IMR-90 (cell line): ENCODE results near the gene FGFR4. TPM values are rescaled to one million over a fixed set of nuclear protein-coding genes. Genes with fewer than 3 reads are reported as not detected.

ENCODE experiments used
- ATAC-seq: fragments of 200-7000 bp; cut with Tn5 transposase; 2 replicates; pipeline ENCODE4 v1.9.1; 2020; ENCODE audit warnings: low read depth, mild to moderate bottlenecking, moderate library complexity
- BruUV-seq: library from RNA; stranded (reverse); fragments of 400-500 nt; replicated peaks from 2 replicates; lab custom pipeline; 2021; lab: Mats Ljungman, UMichigan
- CTCF ChIA-PET: fragments of 300-600 bp; formaldehyde crosslinking; extraction: SDS; loops from one replicate; lab custom pipeline; 2021; ENCODE audit warnings: antibody characterized with exemption; lab: Yijun Ruan, JAX
- POLR2A ChIA-PET: fragments of 300-600 bp; sonication (Branson Sonifier 250); formaldehyde crosslinking; loops from one replicate; lab custom pipeline; 2022; ENCODE audit warnings: antibody characterized with exemption; ENCODE audit not compliant: unreplicated experiment; lab: Charles Lee
- DNase-seq: peaks from one replicate; pipeline ENCODE4 v3.0.0; 2013
- H2AFZ ChIP-seq: replicated peaks from 2 replicates; pipeline ENCODE3; 2013; ENCODE audit warnings: low read length, mild to moderate bottlenecking; ENCODE audit not compliant: poor library complexity
- H2AK5ac ChIP-seq: 2 replicates; pipeline ENCODE4 v1.6.1; 2013; ENCODE audit warnings: low read depth, low read length, inconsistent platforms
- H2AK9ac ChIP-seq: replicated peaks from 2 replicates; pipeline ENCODE3; 2013; ENCODE audit warnings: mild to moderate bottlenecking, low read depth, low read length, moderate library complexity; ENCODE audit not compliant: poor library complexity
- H2BK120ac ChIP-seq: 2 replicates; pipeline ENCODE4 v1.6.1; 2013; ENCODE audit warnings: low read depth, low read length, inconsistent platforms
- H2BK15ac ChIP-seq: 3 replicates; pipeline ENCODE4 v1.6.1; 2013; ENCODE audit warnings: low read depth, low read length, inconsistent platforms
- H2BK20ac ChIP-seq: 2 replicates; pipeline ENCODE4 v1.6.1; 2013; ENCODE audit warnings: low read depth, mild to moderate bottlenecking, inconsistent platforms, low read length, moderate library complexity
- H2BK5ac ChIP-seq: 2 replicates; pipeline ENCODE4 v1.6.1; 2013; ENCODE audit warnings: mild to moderate bottlenecking, low read depth, low read length, inconsistent platforms; ENCODE audit not compliant: poor library complexity, severe bottlenecking
- H3K14ac ChIP-seq: replicated peaks from 2 replicates; pipeline ENCODE4 v1.6.1; 2013; ENCODE audit warnings: low read depth, low read length, inconsistent platforms
- H3K18ac ChIP-seq: 2 replicates; pipeline ENCODE4 v1.6.1; 2013; ENCODE audit warnings: low read depth, low read length, control low read depth
- H3K23ac ChIP-seq: 2 replicates; pipeline ENCODE4 v1.6.1; 2013; ENCODE audit warnings: low read depth, low read length, inconsistent platforms
- H3K27ac ChIP-seq: 2 replicates; pipeline ENCODE4 v1.5.1; 2013; ENCODE audit warnings: mild to moderate bottlenecking, control low read depth, low read length; ENCODE audit not compliant: insufficient read depth
- H3K27me3 ChIP-seq: 2 replicates; pipeline ENCODE4 v1.6.1; 2013; ENCODE audit warnings: low read length; ENCODE audit not compliant: control insufficient read depth, insufficient read depth
- H3K36me3 ChIP-seq: 2 replicates; pipeline ENCODE4 v1.6.1; 2013; ENCODE audit warnings: low read length, mixed read lengths; ENCODE audit not compliant: control insufficient read depth, insufficient read depth
- H3K4ac ChIP-seq: 2 replicates; pipeline ENCODE4 v1.6.1; 2013; ENCODE audit warnings: low read depth, low read length, inconsistent platforms
- H3K4me1 ChIP-seq: 2 replicates; pipeline ENCODE4 v1.6.1; 2013; ENCODE audit warnings: low read length, mixed read lengths; ENCODE audit not compliant: control insufficient read depth, insufficient read depth
- H3K4me2 ChIP-seq: 2 replicates; pipeline ENCODE4 v1.6.1; 2013; ENCODE audit warnings: low read depth, mild to moderate bottlenecking, control low read depth, low read length, moderate library complexity
- H3K4me3 ChIP-seq: 2 replicates; pipeline ENCODE4 v1.5.1; 2013; ENCODE audit warnings: low read depth, mild to moderate bottlenecking, control low read depth, low read length, moderate library complexity; ENCODE audit not compliant: insufficient read depth
- H3K56ac ChIP-seq: 2 replicates; pipeline ENCODE4 v1.6.1; 2013; ENCODE audit warnings: low read length, inconsistent platforms; ENCODE audit not compliant: insufficient read depth; ENCODE audit errors: extremely low read depth
- H3K79me1 ChIP-seq, 2 experiments: 2 replicates each; pipeline ENCODE4 v1.6.1; 2013; ENCODE audit warnings: low read length in 2 of 2, inconsistent platforms in 1 of 2, low read depth in 1 of 2
- H3K9ac ChIP-seq: 2 replicates; pipeline ENCODE4 v1.6.1; 2013; ENCODE audit warnings: low read depth, low read length, control low read depth
- H3K9me1 ChIP-seq: 2 replicates; pipeline ENCODE4 v1.6.1; 2013; ENCODE audit warnings: low read length, inconsistent platforms; ENCODE audit not compliant: insufficient read depth
- H3K9me3 ChIP-seq: 2 replicates; pipeline ENCODE4 v1.6.1; 2013; ENCODE audit warnings: low read length; ENCODE audit not compliant: control insufficient read depth, insufficient read depth
- H4K20me1 ChIP-seq: 2 replicates; pipeline ENCODE4 v1.6.1; 2013; ENCODE audit warnings: low read length, inconsistent platforms; ENCODE audit not compliant: insufficient read depth
- H4K5ac ChIP-seq: 2 replicates; pipeline ENCODE4 v1.6.1; 2013; ENCODE audit warnings: mild to moderate bottlenecking, low read depth, low read length, control low read depth
- H4K8ac ChIP-seq, 2 experiments: 2 replicates each; pipeline ENCODE4 v1.6.1; 2013; ENCODE audit warnings: low read depth in 2 of 2, low read length in 2 of 2, control low read depth in 1 of 2, inconsistent platforms in 1 of 2
- H4K91ac ChIP-seq: 2 replicates; pipeline ENCODE4 v1.6.1; 2013; ENCODE audit warnings: low read depth, low read length, inconsistent platforms; ENCODE audit not compliant: insufficient read depth
- BHLHE40 ChIP-seq: fragments of 150-350 bp; IDR thresholded peaks from 2 replicates; pipeline ENCODE4 v1.6.1; 2016; ENCODE audit warnings: mild to moderate bottlenecking, low read depth, low read length
- CEBPB ChIP-seq: IDR thresholded peaks from 2 replicates; pipeline ENCODE4 v1.6.1; 2012; ENCODE audit warnings: low read depth, low read length, improper control_type of control experiment
- CHD1 ChIP-seq: IDR thresholded peaks from 2 replicates; pipeline ENCODE4 v1.6.1; 2012; ENCODE audit warnings: low read depth, low read length, improper control_type of control experiment
- CTCF ChIP-seq: conservative IDR thresholded peaks from 2 replicates; pipeline ENCODE4 v1.5.1; 2012; ENCODE audit warnings: mild to moderate bottlenecking, low read depth, low read length, improper control_type of control experiment
- ELK1 ChIP-seq: fragments of 150-350 bp; IDR thresholded peaks from 2 replicates; pipeline ENCODE4 v1.6.1; 2016; ENCODE audit warnings: low read depth, mild to moderate bottlenecking, low read length, moderate library complexity, borderline replicate concordance
- FOS ChIP-seq: fragments of 150-350 bp; IDR thresholded peaks from 2 replicates; pipeline ENCODE4 v1.6.1; 2016; ENCODE audit warnings: low read depth, low read length
- MAZ ChIP-seq: IDR thresholded peaks from 2 replicates; pipeline ENCODE4 v1.6.1; 2012; ENCODE audit warnings: low read depth, mild to moderate bottlenecking, low read length, improper control_type of control experiment, moderate library complexity, borderline replicate concordance
- MXI1 ChIP-seq: IDR thresholded peaks from 2 replicates; pipeline ENCODE4 v1.6.1; 2012; ENCODE audit warnings: low read depth, mild to moderate bottlenecking, low read length, moderate library complexity, borderline replicate concordance
- POLR2A ChIP-seq: IDR thresholded peaks from 2 replicates; pipeline ENCODE4 v1.6.1; 2012; ENCODE audit warnings: mild to moderate bottlenecking, low read depth, low read length
- RAD21 ChIP-seq: IDR thresholded peaks from 2 replicates; pipeline ENCODE4 v1.6.1; 2012; ENCODE audit warnings: low read length, improper control_type of control experiment
- RCOR1 ChIP-seq: IDR thresholded peaks from 2 replicates; pipeline ENCODE4 v1.6.1; 2012; ENCODE audit warnings: mild to moderate bottlenecking, low read length, improper control_type of control experiment; ENCODE audit not compliant: insufficient replicate concordance
- RFX5 ChIP-seq: IDR thresholded peaks from 2 replicates; pipeline ENCODE4 v1.8.0; 2012; ENCODE audit warnings: low read depth, mild to moderate bottlenecking, low read length, moderate library complexity
- SMC3 ChIP-seq: fragments of 150-350 bp; IDR thresholded peaks from 2 replicates; pipeline ENCODE4 v1.6.1; 2016; ENCODE audit warnings: low read depth, mild to moderate bottlenecking, antibody characterized with exemption, low read length, moderate library complexity
- USF2 ChIP-seq: fragments of 150-350 bp; IDR thresholded peaks from 2 replicates; pipeline ENCODE4 v1.6.1; 2017; ENCODE audit warnings: mild to moderate bottlenecking, antibody characterized with exemption, low read length, low read depth
- WGBS, 2 experiments: methylation state at CpG; one replicate each; pipeline versions ENCODE4 v1.1.5 to v1.1.7; 2013; ENCODE audit warnings: missing lambda C conversion rate in 2 of 2; ENCODE audit not compliant: insufficient read length in 1 of 2; ENCODE audit errors: extremely low coverage in 2 of 2; 5-methylcytosine and 5-hydroxymethylcytosine counted together
- dilution Hi-C: fragments of 300-500 bp; cut with HindIII; formaldehyde crosslinking; loops from one replicate; pipeline ENCODE4 v1.14.3; 2018; ENCODE audit warnings: low sequenced_read_pairs; ENCODE audit not compliant: unreplicated experiment
- in situ Hi-C: fragments of 300-500 bp; cut with MboI; formaldehyde crosslinking; loops from 3 replicates; pipeline ENCODE4 v1.14.3; 2019; ENCODE audit warnings: low sequenced_read_pairs, inconsistent platforms, mixed read lengths
- intact Hi-C: fragments of 100-400 bp; cut with micrococcal nuclease; formaldehyde crosslinking; loops from 2 replicates; pipeline ENCODE4 v1.10.0; 2022
- polyA plus RNA-seq, 3 experiments: library from polyadenylated mRNA; depleted of rRNA; stranded (reverse); fragments of >200 nt; gene quantifications; 2 replicates each; pipeline ENCODE4 v1.2.3, GENCODE V29; 2012; ENCODE audit warnings: low replicate concordance in 1 of 3
- total RNA-seq: library from RNA; depleted of rRNA; stranded (reverse); fragments of >200 nt; gene quantifications from 2 replicates; pipeline ENCODE4 v1.2.3, GENCODE V29; 2012

FGFR4 gene
- total and polyA plus RNA-seq, 2 of the 4 experiments (the other 2 are of a cell fraction) = 0.90 to 2.4 TPM

- H3K36me3 ChIP-seq = no peaks in the 10 kb centered on the region
- H3K27ac ChIP-seq = no peak overlapping the region
- no peak overlapping the region for H2BK5ac ChIP-seq
- H4K8ac ChIP-seq = peak overlapping the region in 1 of 2 experiments; percentile 31; a peak in 1 of 4 replicates
- H3K4me3 ChIP-seq = no peak overlapping the region
- H2AK5ac ChIP-seq = peak overlapping the region; percentile 52; the same call in 1 of the 2 replicates
- BruUV-seq = no TSS peak
- no peak overlapping the region for H3K56ac ChIP-seq
- no peaks in the 10 kb centered on the region for H4K20me1 ChIP-seq
- no peak overlapping the region for H3K4ac ChIP-seq
- 47% methylated on average over 6 of the region's 12 CpGs; no CpG with 5 or more reads in 1 of the 2 experiments for WGBS, 2 experiments
- peaks cover 6% of the 10 kb centered on the region; the same call in 1 of the 2 replicates for H3K9me1 ChIP-seq
- no peak overlapping the region for H3K9ac ChIP-seq
- dilution Hi-C loops = no loop called here
- 0 out of 2 replicates have a peak overlapping the region, but pooled peaks have one; percentile 37 for H2BK20ac ChIP-seq
- ChIA-PET POLR2A (no interaction called here), CTCF (interaction anchor here (0.5 to 3.1 kb wide), 8 partner anchors 14 to 451 kb away, joined by 3 to 43 read pairs (median 3); no protein-coding TSS in a partner anchor)
- no peaks in the 10 kb centered on the region; the same call in 1 of the 2 replicates for H3K4me1 ChIP-seq
- in situ Hi-C loops = loop anchor here (5.0 kb wide), 1 partner anchor 40 kb away; no protein-coding TSS in a partner anchor
- H3K4me2 ChIP-seq = no peak overlapping the region
- H3K18ac ChIP-seq = no peak overlapping the region
- no peak overlapping the region for H2BK15ac ChIP-seq
- no peak overlapping the region for H4K5ac ChIP-seq
- peak; percentile 86 for TF ChIP-seq RAD21
- TF ChIP-seq USF2 = no peak
- TF ChIP-seq SMC3 = peak; percentile 74
- TF ChIP-seq POLR2A = no peak
- no peak for TF ChIP-seq CHD1
- no peak for TF ChIP-seq RFX5
- no peak for TF ChIP-seq MAZ
- peak; percentile 91 for TF ChIP-seq CTCF
- no peak for TF ChIP-seq CEBPB
- TF ChIP-seq ELK1 = no peak
- no peak for TF ChIP-seq BHLHE40
- TF ChIP-seq FOS = no peak
- no peak for TF ChIP-seq MXI1
- TF ChIP-seq RCOR1 = no peak
- H2AFZ ChIP-seq = peak overlapping the region; percentile 73
- intact Hi-C loops = loop anchor here (1.0 to 10.0 kb wide), 3 partner anchors 40 to 454 kb away; no protein-coding TSS in a partner anchor
- no peaks in the 10 kb centered on the region for H3K9me3 ChIP-seq
- H4K91ac ChIP-seq = no peak overlapping the region
- peak overlapping the region; percentile 82 for H2AK9ac ChIP-seq
- H3K27me3 ChIP-seq = no peaks in the 10 kb centered on the region; the same call in 1 of the 2 replicates
- H3K79me1 ChIP-seq = no peaks in the 10 kb centered on the region
- H3K14ac ChIP-seq = no peak overlapping the region
- no peak overlapping the region for H2BK120ac ChIP-seq
- no peak overlapping the region for H3K23ac ChIP-seq
- peak; percentile 30 for DNase-seq
- peak; percentile 76 for ATAC-seq
These were observed 25.1 kb downstream of the FGFR4 start for GRCh38 chr5:177111720-177112394.
